GM21723 (cell line): ENCODE results near the gene CD1C.
A peak's percentile ranks its signal among the peaks of the same experiment; 100 is the strongest.
"Not testable (repeated sequence)": the region's sequence is repeated elsewhere in the genome, so short reads cannot be mapped to it uniquely, and the experiment has no call there.

Source experiments
- ATAC-seq: cut with Tn5 transposase; IDR thresholded peaks from one replicate; pipeline ENCODE4 v1.9.1; 2021; ENCODE audit warnings: mild to moderate bottlenecking, moderate library complexity; ENCODE audit not compliant: unreplicated experiment

The CD1C gene

DNA sequence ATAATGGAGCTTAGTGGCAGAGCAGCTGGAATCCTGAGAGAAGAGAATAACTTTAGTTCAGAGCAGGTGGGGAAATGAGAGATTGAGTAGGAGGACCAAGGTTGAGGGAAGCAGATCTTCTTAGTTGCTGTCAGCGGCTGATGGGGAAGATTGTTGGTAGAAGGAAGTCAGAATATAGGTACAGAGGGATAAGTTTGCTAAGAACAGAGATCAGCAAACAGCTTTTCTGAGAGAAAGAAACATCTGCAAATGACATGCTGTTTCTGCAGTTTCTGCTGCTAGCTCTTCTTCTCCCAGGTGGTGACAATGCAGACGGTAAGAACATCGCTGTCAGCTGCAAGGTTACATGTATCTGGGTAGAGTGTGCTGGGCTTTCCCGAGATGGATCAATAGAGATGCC is at the start of gene CD1C:
Gene CD1C, plus strand, starts transcription at position 113 of the 400 bp plus-strand sequence. Its CDS starts 142 bp downstream, at position 255.
- ATAC-seq, result no peak

- ATAC-seq, result peak; percentile 46
Observed at GRCh38 chr1:158246650-158247049, 43.1 kb upstream of the CD1C start.

GRCh38 chr1:158248118-158248517 is 41.6 kb upstream of the CD1C start:
- ATAC-seq, result peak; percentile 61

GRCh38 chr1:158248771-158249170 is 41.0 kb upstream of the CD1C start:
- ATAC-seq, result no peak

- ATAC-seq, result no peak
Observed at GRCh38 chr1:158249646-158250045, 40.1 kb upstream of the CD1C start.

GRCh38 chr1:158251163-158251562 is 38.6 kb upstream of the CD1C start:
- no peak for ATAC-seq

- ATAC-seq, result no peak
Observed at GRCh38 chr1:158255656-158256055, 34.1 kb upstream of the CD1C start.

DNA sequence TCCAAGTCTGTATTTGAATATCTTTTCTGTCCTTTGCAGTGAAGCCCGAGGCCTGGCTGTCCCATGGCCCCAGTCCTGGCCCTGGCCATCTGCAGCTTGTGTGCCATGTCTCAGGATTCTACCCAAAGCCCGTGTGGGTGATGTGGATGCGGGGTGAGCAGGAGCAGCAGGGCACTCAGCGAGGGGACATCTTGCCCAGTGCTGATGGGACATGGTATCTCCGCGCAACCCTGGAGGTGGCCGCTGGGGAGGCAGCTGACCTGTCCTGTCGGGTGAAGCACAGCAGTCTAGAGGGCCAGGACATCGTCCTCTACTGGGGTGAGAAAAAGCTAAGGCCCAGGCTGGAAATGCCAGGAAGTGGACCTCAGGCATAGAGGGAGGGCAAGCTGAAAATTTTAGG is 33.0 kb upstream of the CD1C start:
- not testable (repeated sequence) for ATAC-seq

GRCh38 chr1:158257888-158258287 is 31.8 kb upstream of the CD1C start:
- no peak for ATAC-seq

DNA sequence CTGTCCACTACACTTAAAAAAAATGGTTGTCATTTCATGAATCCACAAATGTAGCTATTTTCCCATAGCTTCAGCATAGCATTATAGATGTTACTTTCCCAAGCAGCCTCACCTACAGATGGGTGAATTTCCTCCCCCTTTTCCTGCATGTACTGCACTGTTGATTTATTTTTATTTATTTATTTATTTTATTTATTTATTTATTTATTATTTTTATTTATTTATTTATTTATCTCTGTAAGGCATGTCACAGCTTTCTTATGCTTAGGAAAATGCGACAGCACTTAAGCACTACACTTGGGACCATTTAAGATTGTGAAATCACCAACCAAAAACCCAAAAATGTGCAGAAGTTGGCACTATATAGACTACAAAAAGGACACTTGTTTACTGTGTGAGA is 30.6 kb upstream of the CD1C start:
- no peak for ATAC-seq

- ATAC-seq, result no peak
Observed at GRCh38 chr1:158272681-158273080, 17.0 kb upstream of the CD1C start.

DNA sequence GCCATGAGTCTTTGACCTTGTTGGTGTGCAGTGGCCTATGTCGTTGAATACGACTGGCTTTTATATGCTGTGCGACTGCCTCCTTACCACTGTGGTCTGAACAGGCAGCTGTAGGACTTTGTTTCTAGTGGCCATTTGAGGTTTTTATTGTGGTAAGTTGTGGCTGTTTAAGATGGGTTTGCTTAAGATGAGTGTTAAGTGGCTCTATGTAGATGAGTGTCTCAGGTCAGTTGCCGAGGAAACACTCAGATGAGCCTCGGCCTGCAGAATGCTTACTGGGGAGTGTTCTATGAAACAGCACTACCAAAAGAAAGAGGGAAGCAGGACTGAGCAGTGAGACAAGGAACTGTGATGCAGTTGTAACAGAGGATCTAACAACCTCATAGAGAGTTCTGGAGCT is 14.9 kb upstream of the CD1C start:
- ATAC-seq, result no peak

GRCh38 chr1:158282421-158282820 is 7.3 kb upstream of the CD1C start:
- ATAC-seq, result not testable (repeated sequence)

DNA sequence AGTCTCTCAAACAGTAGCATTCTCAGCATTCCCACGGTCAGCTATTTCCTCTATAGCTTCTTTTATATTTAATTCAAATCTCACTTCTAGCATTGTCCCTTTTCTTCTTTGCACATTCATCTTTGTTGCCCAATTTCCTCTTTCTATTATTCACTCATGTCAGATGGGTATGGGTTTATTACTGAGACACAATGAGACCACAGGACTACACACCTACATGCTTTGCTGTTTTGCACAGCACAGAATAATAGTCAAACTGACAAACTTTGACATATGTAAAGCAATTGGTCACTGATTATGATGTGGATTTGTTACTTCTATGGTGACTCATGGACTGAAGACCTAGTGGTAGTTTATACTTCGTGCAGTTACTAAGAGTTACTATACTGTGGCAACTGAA is 5.8 kb upstream of the CD1C start:
- ATAC-seq, result peak; percentile 44

GRCh38 chr1:158285756-158286241 is 3.9 kb upstream of the CD1C start:
- ATAC-seq, result peak; percentile 76

DNA sequence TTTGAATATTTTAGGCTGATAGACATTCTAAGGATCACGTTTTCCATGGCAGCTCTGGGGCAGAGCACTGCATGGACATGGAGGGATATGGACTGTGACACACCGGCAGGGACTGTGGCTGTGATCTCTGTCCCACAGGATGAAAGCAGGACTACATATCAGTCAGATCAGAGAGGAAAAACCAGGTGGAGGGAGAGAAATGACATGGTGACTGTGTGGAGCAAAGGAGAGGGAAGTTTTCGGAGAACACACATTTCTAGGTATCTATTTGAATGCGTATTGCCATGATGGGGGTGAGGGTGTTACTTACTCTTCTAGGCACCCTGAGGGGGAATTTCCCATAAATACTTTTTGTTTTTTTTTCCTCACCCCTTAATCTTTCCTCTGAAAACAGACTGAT is 3.2 kb upstream of the CD1C start:
- ATAC-seq, result peak; percentile 28

GRCh38 chr1:158286941-158287346 is 2.8 kb upstream of the CD1C start:
- ATAC-seq, result peak; percentile 14

DNA sequence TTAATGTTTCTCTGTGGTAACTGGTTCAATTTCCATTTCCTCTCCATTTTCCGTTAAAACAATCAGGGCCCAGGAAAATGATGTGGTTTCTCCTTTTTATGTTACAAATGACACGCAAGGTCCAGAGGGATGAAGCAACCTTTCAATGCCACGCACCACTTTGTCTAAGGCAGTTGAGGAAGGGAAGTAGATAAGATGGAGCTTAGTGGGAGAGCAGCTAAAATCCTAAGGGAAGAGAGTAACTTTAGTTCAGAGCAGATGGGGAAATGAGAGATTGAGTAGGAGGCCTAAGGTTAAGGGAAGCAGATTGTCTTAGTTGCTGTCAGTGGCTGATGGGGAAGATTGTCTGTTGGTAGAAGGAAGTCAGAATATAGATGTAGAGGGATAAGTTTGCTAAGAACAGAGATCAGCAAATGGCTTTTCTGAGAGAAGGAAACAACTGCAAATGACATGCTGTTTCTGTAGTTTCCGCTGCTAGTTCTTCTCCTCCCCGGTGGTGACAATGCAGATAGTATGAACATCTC is 660 bp downstream of the CD1C start:
- no peak for ATAC-seq

DNA sequence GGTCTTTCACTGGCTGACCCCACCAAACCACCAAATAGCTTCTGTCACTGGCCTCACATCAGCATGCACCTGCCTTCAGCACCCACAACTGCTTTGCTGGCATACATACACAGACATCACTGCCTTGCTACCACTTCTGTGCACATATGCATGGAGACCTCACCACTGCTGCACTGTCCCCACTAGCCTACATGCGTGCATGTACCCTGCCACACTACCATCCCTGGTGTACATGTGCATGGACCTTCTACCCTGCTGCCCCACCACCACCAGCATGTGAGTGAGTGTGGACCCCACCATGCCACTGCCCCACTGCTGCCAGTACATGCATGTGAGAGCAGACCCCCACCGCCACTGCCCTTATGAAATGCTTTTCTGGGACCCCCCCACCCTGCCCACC is 6.1 kb downstream of the CD1C start:
- ATAC-seq, result no peak

DNA sequence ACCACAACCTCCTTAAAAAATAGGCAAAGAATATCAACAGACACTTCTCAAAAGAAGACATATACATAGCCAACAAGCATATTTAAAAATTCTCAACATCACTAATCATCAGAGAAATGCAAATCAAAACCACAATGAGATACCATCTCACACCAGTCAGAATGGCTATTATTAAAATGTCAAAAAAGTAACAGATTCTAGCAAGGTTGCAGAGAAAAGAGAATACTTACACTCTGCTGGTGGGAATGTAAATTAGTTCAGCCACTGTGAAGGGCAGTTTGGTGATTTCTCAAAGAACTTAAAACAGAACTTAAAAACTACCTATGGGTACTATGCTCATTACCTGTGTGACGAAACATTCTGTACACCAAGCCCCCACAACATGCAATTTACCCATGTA is 20.9 kb downstream of the CD1C start:
- ATAC-seq, result no peak

DNA sequence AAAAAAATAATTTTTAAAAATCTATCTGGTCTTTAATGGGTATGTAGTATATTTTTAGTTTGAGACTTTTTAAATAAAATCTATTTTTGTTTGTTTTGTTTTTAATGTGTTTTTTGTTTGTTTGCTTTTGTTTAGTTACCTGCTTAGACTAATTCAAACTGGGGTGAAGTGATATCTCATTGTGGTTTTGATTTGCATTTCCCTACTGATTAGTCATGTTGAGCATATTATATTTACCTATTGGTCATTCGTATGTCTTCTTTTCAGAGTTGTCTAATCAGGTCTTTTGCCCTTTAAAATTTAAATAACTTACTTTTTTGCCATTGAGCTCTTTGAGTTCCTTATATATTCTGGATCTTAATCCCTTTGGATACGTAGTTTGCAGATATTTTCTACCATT is 21.3 kb downstream of the CD1C start:
- ATAC-seq, result no peak

DNA sequence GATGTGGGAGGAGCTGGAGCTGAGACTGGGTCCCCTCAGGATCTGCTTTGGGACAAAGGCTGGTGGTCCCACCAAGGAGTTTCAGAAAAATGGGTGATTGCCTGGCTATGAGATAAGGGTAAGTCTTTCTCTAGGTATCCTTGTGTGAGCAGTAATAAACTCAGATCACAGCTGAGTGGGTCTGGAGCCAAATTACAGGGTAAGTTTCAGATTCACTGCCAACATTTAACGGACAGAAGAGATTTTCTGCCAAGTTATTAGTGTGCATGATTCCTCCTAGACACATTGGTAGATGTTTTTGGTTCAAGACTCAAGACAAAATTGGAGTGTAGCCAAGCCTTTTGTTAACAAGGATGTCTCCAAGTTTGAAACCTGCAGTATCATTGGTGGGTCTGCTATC is 34.1 kb downstream of the CD1C start:
- ATAC-seq, result no peak

- ATAC-seq, result no peak
Observed at GRCh38 chr1:158324395-158324794, 34.7 kb downstream of the CD1C start.
